GM23248 (cell line): Measurements from ENCODE around the gene NPFFR1.

Source experiments
- EZH2 ChIP-seq: fragments of 200-600 bp; sonication (generic); IDR thresholded peaks from 2 replicates; pipeline ENCODE4 v1.6.1; 2018; ENCODE audit warnings: antibody characterized with exemption, mild to moderate bottlenecking; ENCODE audit not compliant: insufficient read depth, poor library complexity, severe bottlenecking
- EZH2phosphoT487 ChIP-seq: fragments of 200-600 bp; sonication (generic); IDR thresholded peaks from 2 replicates; pipeline ENCODE4 v1.6.1; 2018; ENCODE audit warnings: antibody characterized with exemption, moderate library complexity, mild to moderate bottlenecking, low read depth; ENCODE audit not compliant: insufficient read depth

DNA sequence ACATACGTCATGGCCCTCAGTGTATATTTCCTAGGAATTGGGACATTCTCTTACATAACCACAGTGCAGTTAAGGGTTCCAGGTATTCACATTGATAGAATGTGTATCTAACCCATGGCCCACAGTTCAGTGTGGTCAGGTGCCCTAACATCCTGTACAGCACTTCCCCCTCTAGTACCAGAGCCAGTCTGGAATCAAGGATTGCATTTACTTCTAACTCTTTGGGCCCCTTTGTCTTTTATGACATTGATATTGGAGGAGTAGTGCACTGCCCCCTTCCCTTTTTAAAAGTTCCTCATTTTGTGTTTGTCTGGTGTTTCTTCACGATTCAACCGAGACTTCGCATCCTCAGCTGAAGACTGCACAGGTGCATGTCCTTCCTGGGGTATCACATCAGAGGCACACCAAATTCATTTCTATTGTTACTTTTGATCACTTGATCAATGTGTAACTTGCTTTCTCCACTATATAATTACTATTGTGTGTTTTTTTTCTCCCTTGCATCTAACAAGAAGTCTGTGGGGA, 22.4 kb upstream of the NPFFR1 start:
- no peak for TF ChIP-seq EZH2phosphoT487
- TF ChIP-seq EZH2: no peak
